NCI-H345 treated with DMSO at 0.1 percent for 48 hours (cell line): ENCODE measurements around the gene NKTR.
"Not testable (repeated sequence)": the region's sequence is repeated elsewhere in the genome, so short reads cannot be mapped to it uniquely, and the experiment has no call there.

Experiments used
- DNase-seq: peaks from one replicate; lab custom pipeline; 2025; ENCODE audit not compliant: unreplicated experiment; lab: John Stamatoyannopoulos, UW

Gene NKTR

GRCh38 chr3:42600111-42600957 is at the start of gene NKTR:
Gene NKTR (plus strand): TSS chr3:42600686. CDS start chr3:42601007, 321 bp downstream.
- DNase-seq = peak; percentile 91

- no peak for DNase-seq
Measured at GRCh38 chr3:42552830-42553229, 47.7 kb upstream of the NKTR start.

GRCh38 chr3:42556089-42556632 is 44.3 kb upstream of the NKTR start:
- no peak for DNase-seq

GRCh38 chr3:42556817-42557216 is 43.7 kb upstream of the NKTR start:
- DNase-seq = not testable (repeated sequence)

- DNase-seq = no peak
Measured at GRCh38 chr3:42557854-42558253, 42.6 kb upstream of the NKTR start.

- DNase-seq = no peak
Measured at GRCh38 chr3:42562047-42562907, 38.2 kb upstream of the NKTR start.

- no peak for DNase-seq
Measured at GRCh38 chr3:42569593-42570142, 30.8 kb upstream of the NKTR start.

- DNase-seq = no peak
Measured at GRCh38 chr3:42572278-42572677, 28.2 kb upstream of the NKTR start.

GRCh38 chr3:42575137-42575741 is 25.2 kb upstream of the NKTR start:
- no peak for DNase-seq

GRCh38 chr3:42578054-42578453 is 22.4 kb upstream of the NKTR start:
- DNase-seq = no peak

- not testable (repeated sequence) for DNase-seq
Measured at GRCh38 chr3:42579346-42579745, 21.1 kb upstream of the NKTR start.

- no peak for DNase-seq
Measured at GRCh38 chr3:42581400-42581708, 19.1 kb upstream of the NKTR start.

GRCh38 chr3:42581709-42582473 is 18.6 kb upstream of the NKTR start, which contains the start of gene SEC22C:
Gene SEC22C (minus strand): TSS chr3:42581967. CDS start chr3:42569046, 12,921 bp downstream.
- DNase-seq = peak; percentile 81

- DNase-seq = no peak
Measured at GRCh38 chr3:42582474-42583070, 17.9 kb upstream of the NKTR start.

- DNase-seq = no peak
Measured at GRCh38 chr3:42588625-42589024, 11.9 kb upstream of the NKTR start.

GRCh38 chr3:42589382-42590109 is 10.9 kb upstream of the NKTR start:
- no peak for DNase-seq

- DNase-seq = no peak
Measured at GRCh38 chr3:42590989-42591756, 9.3 kb upstream of the NKTR start.

- no peak for DNase-seq
Measured at GRCh38 chr3:42591811-42592210, 8.7 kb upstream of the NKTR start.
